Activated naive CD8-positive, alpha-beta T cell treated with anti-CD3 and anti-CD28 coated beads, Interleukin-2, amount 10 ng/mL, durations not matched to agents 7 days and 5 days (primary cell): ENCODE measurements around the gene CLK1. TPM values are rescaled to one million over a fixed set of nuclear protein-coding genes. Genes with fewer than 3 reads are reported as not detected.

Experiments
- ATAC-seq: fragments of 150-1000 bp; cut with Tn5 transposase; one replicate; pipeline ENCODE4 v1.10.0; 2021; ENCODE audit warnings: low read depth, moderate library complexity
- POLR2A ChIA-PET: fragments of 350-600 bp; sonication (Branson Sonifier 250); formaldehyde crosslinking; loops from one replicate; lab custom pipeline; 2021; ENCODE audit warnings: antibody characterized with exemption; lab: Charles Lee
- DNase-seq: peaks from one replicate; pipeline ENCODE4 v3.0.0; 2021
- H3K27ac Mint-ChIP-seq: one replicate; pipeline ENCODE4 v1.8.0; 2022; ENCODE audit warnings: mild to moderate bottlenecking, mixed read lengths
- H3K27me3 Mint-ChIP-seq: one replicate; pipeline ENCODE4 v1.8.0; 2022; ENCODE audit warnings: mild to moderate bottlenecking, moderate library complexity, mixed read lengths
- H3K36me3 Mint-ChIP-seq: one replicate; pipeline ENCODE4 v1.8.0; 2021; ENCODE audit warnings: mild to moderate bottlenecking, mixed read lengths
- H3K4me1 Mint-ChIP-seq: one replicate; pipeline ENCODE4 v1.8.0; 2021; ENCODE audit warnings: mixed read lengths
- H3K4me3 Mint-ChIP-seq: one replicate; pipeline ENCODE4 v1.8.0; 2022; ENCODE audit warnings: mild to moderate bottlenecking, moderate library complexity, mixed read lengths
- H3K9me3 Mint-ChIP-seq: one replicate; pipeline ENCODE4 v1.8.0; 2021; ENCODE audit warnings: mixed read lengths
- total RNA-seq, 2 experiments: library from RNA; stranded (reverse); gene quantifications; one replicate each; pipeline ENCODE4 v1.2.3, GENCODE V29; 2021

The CLK1 gene
- total RNA-seq, 2 experiments from 2014 or later = 204 to 228 TPM

DNA sequence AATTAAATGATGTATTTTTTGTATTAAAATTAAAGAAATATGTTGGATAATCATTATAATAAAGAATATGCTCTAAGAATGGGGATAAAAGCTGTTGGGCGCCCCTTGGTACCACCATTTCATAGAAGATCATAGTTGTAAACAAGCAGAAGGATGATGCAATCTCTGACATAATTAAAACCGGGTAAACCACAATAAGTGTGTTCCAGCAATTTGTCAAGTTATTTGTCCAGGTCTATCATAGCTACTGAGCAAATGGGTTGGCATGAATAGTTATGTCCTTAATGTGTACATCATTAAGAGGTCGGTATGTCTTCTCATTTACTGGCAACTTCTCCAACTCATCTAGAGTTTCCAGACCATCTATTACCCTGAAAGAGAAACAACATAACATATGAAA is 6.7 kb upstream of the CLK1 start:
- peaks cover 4% of the 10 kb centered on the region for H3K4me1 Mint-ChIP-seq
- H3K9me3 Mint-ChIP-seq = no peaks in the 10 kb centered on the region
- H3K4me3 Mint-ChIP-seq = no peak overlapping the region
- peaks cover 47% of the 10 kb centered on the region for H3K36me3 Mint-ChIP-seq
- ATAC-seq = no peak
- POLR2A ChIA-PET = interaction anchor here (1.5 kb wide), 1 partner anchor 18 kb away, joined by 5 read pairs; the partner anchor contains the start of genes NIF3L1 and PPIL3
- DNase-seq = no peak
- no peak overlapping the region for H3K27ac Mint-ChIP-seq
- no peaks in the 10 kb centered on the region for H3K27me3 Mint-ChIP-seq

DNA sequence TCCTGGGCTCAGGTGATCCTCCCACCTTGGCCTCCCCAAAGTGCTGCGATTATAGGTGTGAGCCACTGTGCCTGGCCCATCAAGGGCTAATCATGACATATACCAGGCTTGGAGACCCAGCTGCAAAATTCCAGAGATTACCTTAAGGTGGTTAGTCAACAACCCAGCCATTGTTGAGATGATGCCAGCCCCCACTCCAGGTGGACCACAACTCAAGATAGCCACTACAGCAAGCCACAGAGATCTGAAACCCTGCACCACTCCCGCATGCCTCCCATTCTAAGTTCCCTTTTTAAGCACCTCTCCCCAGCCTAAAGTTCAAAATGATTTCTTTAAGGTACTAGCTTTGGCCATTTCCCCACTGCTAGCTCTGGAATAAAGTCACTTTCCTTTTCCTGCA is 4.6 kb upstream of the CLK1 start:
- POLR2A ChIA-PET = interaction anchor here (0.6 to 1.4 kb wide), 3 partner anchors 17 to 20 kb away, joined by 3 to 12 read pairs (median 3); partner anchors contain the start of genes NIF3L1 and PPIL3
- peak overlapping the region; percentile 61 for H3K27ac Mint-ChIP-seq
- H3K4me3 Mint-ChIP-seq = peak overlapping the region; percentile 13

DNA sequence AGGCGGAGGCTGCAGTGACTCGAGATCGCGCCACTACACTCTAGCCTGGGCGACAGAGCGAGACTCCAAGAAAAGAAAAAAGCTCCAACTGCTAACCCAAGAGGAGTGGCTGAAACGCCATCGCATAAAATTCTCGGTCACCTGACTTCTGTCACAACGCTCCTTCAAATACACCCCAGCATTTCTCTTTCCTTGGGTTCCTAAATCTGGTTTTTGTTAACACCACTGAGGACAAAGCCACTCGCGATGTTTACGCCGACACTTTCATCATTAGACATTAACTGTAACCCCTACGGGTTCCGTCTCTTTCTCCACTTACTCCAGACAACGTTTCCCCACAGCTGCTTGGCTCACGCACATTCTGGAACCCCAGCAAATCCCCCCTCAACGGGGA is 679 bp downstream of the CLK1 start:
- POLR2A ChIA-PET = interaction anchor here (0.9 to 4.5 kb wide), 40 partner anchors 8 to 917 kb away, joined by 3 to 108 read pairs (median 6); partner anchors contain the start of genes BZW1, CASP10, CASP8 and CFLAR
- peak overlapping the region; percentile 98 for H3K27ac Mint-ChIP-seq
- peaks cover 30% of the 10 kb centered on the region for H3K4me1 Mint-ChIP-seq
- peaks cover 40% of the 10 kb centered on the region for H3K36me3 Mint-ChIP-seq
- H3K9me3 Mint-ChIP-seq = no peaks in the 10 kb centered on the region
- peak overlapping the region; percentile 96 for H3K4me3 Mint-ChIP-seq
- DNase-seq = no peak
- no peaks in the 10 kb centered on the region for H3K27me3 Mint-ChIP-seq
- ATAC-seq = peak; percentile 10

More for the DNA sequence above, 4.6 kb upstream of the CLK1 start:
- ATAC-seq = no peak
- no peaks in the 10 kb centered on the region for H3K9me3 Mint-ChIP-seq
- H3K4me1 Mint-ChIP-seq = peaks cover 8% of the 10 kb centered on the region
- H3K36me3 Mint-ChIP-seq = peaks cover 33% of the 10 kb centered on the region
- H3K27me3 Mint-ChIP-seq = no peaks in the 10 kb centered on the region
- no peak for DNase-seq

DNA sequence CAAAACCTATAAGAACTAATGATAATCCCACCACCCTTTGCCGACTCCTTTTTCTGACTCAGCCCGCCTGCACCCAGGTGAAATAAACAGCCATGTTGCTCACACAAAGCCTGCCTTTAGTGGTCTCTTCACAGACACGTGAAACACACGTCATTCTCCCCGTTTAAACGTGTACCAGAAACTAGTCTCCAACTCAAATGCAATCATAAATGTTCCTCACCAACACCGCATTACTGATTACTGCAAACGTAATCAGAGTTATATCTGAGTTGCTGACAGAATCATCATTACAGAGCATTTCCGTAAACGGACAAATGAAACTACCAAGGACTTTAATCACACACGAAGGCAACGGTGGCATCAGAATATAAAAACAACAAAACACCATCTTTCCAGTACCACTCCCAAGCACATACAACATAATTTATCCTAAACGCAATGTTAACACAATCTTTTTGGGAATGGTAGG is 1.9 kb downstream of the CLK1 start:
- H3K4me1 Mint-ChIP-seq = peaks cover 37% of the 10 kb centered on the region
- peaks cover 52% of the 10 kb centered on the region for H3K36me3 Mint-ChIP-seq
- no peaks in the 10 kb centered on the region for H3K27me3 Mint-ChIP-seq
- POLR2A ChIA-PET = interaction anchor here (2.1 to 4.5 kb wide), 3 partner anchors 13 to 28 kb away, joined by 10 to 108 read pairs (median 17); partner anchors contain the start of genes NIF3L1 and PPIL3
- peak overlapping the region; percentile 96 for H3K4me3 Mint-ChIP-seq
- no peak for DNase-seq
- H3K27ac Mint-ChIP-seq = peak overlapping the region; percentile 98
- ATAC-seq = peak; percentile 26
- H3K9me3 Mint-ChIP-seq = no peaks in the 10 kb centered on the region

DNA sequence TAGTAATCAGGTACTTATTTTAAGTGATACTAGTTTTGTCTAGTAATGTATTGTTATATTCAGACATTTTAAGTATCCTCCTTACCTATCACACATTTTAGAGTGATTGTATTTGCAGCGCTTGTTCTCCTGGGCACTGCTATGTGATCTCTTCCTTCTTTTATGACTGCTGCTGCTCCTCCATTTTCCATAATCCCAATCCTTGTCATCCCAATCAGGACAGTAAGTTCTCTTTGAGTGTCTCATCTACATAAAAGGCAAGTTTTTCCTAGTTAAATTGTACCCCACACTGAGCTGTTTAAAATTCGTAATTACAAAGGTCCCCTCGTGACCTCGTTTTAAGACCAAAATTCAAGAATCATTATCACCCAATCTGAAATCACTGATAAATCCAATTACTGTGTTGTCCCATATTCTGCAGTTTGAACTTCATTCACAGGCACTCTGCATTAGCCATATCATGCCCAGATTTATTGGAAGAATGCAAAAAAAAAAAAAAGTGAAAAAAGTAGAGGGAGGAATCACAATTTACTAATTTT is 2.8 kb downstream of the CLK1 start:
- Mint-ChIP-seq H3K4me1 (peaks cover 39% of the 10 kb centered on the region), H3K27me3 (no peaks in the 10 kb centered on the region), H3K36me3 (peaks cover 58% of the 10 kb centered on the region)

DNA sequence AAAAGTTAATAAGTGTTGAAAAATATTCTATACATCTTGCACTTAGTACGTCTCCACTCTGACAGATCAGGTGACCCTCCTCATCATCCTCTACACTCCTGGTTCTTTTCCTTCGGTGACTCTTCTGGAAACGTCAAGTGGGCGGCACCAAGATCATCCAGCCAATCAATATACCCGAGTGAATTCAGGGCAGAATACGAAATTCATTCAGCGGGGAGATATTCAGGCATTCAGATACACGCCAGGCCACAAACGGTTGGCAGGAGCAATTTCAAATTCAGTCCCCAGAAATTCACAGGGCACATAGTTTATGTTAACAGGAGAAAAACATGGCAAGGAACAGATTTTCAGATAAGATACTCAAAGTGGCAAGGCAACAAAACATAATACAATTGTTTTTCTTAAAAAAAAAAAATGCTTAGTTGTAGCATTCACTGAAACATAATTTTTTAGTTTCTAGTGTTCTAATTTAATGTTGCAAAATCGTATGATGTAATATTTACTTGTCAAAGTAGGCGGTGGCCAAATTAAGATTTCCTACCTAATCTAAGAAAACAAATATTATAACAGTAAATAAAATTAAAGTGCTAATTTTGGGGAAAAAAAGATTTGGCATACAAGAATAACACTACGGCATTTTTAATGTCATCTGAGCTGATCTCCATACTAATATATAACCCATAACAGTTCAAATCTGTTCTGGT is 4.2 kb downstream of the CLK1 start:
- DNase-seq = no peak

More for the DNA sequence above, 2.8 kb downstream of the CLK1 start:
- peak overlapping the region; percentile 98 for H3K27ac Mint-ChIP-seq
- no peak for DNase-seq
- POLR2A ChIA-PET = interaction anchor here (0.6 to 3.2 kb wide), 6 partner anchors 26 to 781 kb away, joined by 3 to 10 read pairs (median 4); partner anchors contain the start of genes NIF3L1 and PPIL3
- peak overlapping the region; percentile 96 for H3K4me3 Mint-ChIP-seq
- ATAC-seq = no peak
- no peaks in the 10 kb centered on the region for H3K9me3 Mint-ChIP-seq

DNA sequence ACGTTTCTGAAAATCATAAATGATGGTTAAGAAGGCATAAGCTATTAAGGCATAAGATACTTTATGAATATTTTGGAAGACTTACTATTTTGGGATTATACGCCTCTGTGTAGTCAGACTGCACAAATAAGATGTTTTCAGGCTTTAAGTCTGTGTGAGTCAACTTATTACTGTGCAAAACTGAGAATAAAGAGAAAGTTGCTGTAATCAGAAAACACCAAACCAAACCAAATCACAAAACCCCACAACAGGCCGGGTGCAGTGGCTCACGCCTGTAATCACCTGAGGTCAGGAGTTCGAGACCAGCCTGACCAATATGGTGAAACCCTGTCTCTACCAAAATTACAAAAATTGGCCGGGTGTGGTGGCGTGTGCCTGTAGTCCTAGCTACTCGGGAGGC is 7.7 kb downstream of the CLK1 start:
- no peak overlapping the region for H3K27ac Mint-ChIP-seq
- no peaks in the 10 kb centered on the region for H3K27me3 Mint-ChIP-seq
- POLR2A ChIA-PET = interaction anchor here (2.3 kb wide), 1 partner anchor 7 kb away, joined by 7 read pairs; the partner anchor contains the start of gene CLK1
- no peaks in the 10 kb centered on the region for H3K9me3 Mint-ChIP-seq
- H3K36me3 Mint-ChIP-seq = peaks cover 73% of the 10 kb centered on the region
- H3K4me3 Mint-ChIP-seq = no peak overlapping the region
- no peak for ATAC-seq
- peaks cover 35% of the 10 kb centered on the region for H3K4me1 Mint-ChIP-seq
- no peak for DNase-seq

More for the DNA sequence above, 4.2 kb downstream of the CLK1 start:
- H3K4me3 Mint-ChIP-seq = peak overlapping the region; percentile 78
- peaks cover 44% of the 10 kb centered on the region for H3K4me1 Mint-ChIP-seq
- no peaks in the 10 kb centered on the region for H3K9me3 Mint-ChIP-seq
- peaks cover 64% of the 10 kb centered on the region for H3K36me3 Mint-ChIP-seq
- H3K27ac Mint-ChIP-seq = peak overlapping the region; percentile 86
- no peak for ATAC-seq
- POLR2A ChIA-PET = interaction anchor here (1.7 to 3.2 kb wide), 2 partner anchors 29 to 32 kb away, joined by 4 to 10 read pairs; partner anchors contain the start of genes NIF3L1 and PPIL3
- H3K27me3 Mint-ChIP-seq = no peaks in the 10 kb centered on the region

DNA sequence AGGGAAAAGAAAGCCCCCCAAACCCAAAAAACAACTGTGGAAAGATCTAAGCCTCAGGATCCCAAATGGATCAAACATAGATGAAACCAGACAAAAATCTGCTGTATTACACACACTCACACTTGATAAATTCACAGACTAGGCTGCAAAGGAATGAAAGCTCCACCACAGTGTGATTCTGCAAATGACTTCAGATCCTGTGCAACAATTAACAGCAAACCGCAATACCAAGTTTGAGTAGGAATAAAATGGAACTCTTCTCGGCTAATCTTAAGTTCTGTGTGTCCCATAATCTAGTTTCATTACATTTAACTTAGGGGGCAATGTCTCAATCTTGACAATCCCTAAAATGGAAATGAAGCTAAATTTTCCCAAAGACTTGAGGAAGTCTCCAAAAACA is 11.9 kb downstream of the CLK1 start:
- DNase-seq (no peak), ATAC-seq (no peak)
- Mint-ChIP-seq H3K27ac (no peak overlapping the region), H3K36me3 (peaks cover 49% of the 10 kb centered on the region), H3K4me1 (peaks cover 8% of the 10 kb centered on the region), H3K27me3 (no peaks in the 10 kb centered on the region), H3K4me3 (no peak overlapping the region), H3K9me3 (no peaks in the 10 kb centered on the region)
- POLR2A ChIA-PET = interaction anchor here (0.8 to 1.2 kb wide), 2 partner anchors 11 to 17 kb away, joined by 3 to 7 read pairs; partner anchors contain the start of gene CLK1

DNA sequence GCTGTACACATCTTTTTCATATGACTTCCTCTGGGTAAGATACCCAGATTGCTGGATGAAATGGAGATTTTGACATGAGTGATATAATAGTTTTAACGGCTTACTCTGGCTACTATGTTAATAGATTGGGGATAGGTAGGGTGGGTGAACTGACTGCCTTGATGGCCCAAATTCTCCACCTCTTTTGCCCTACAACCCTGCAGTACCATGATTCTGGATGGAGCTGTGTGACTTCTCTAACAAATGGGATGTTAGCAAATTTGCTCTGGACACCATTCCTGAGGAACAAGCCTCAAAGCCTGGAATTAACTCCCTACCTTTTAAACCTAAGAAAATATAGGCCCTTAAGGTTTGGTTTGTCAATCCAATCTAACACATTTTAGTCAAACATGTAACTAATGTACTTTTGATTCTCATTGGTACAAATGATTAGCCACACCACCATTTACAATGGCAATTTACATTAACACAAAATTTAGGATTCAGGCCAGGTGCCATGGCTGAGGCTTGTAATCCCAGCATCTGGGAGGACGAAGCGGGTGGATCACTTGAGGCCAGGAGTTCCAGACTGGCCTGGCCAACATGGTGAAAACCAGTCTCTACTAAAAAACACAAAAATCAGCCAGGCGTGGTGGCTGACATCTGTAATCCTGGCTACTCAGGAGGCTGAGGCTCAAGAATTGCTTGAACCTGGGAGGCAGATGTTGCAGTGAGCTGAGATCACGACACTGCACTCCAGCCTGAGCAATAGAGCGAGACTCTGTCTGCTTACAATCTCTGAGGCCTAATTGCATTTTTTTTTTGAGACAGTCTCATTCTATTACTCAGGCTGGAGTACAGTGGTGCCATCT is 12.8 kb downstream of the CLK1 start:
- Mint-ChIP-seq H3K36me3 (peaks cover 40% of the 10 kb centered on the region), H3K27ac (no peak overlapping the region)
- DNase-seq = no peak

DNA sequence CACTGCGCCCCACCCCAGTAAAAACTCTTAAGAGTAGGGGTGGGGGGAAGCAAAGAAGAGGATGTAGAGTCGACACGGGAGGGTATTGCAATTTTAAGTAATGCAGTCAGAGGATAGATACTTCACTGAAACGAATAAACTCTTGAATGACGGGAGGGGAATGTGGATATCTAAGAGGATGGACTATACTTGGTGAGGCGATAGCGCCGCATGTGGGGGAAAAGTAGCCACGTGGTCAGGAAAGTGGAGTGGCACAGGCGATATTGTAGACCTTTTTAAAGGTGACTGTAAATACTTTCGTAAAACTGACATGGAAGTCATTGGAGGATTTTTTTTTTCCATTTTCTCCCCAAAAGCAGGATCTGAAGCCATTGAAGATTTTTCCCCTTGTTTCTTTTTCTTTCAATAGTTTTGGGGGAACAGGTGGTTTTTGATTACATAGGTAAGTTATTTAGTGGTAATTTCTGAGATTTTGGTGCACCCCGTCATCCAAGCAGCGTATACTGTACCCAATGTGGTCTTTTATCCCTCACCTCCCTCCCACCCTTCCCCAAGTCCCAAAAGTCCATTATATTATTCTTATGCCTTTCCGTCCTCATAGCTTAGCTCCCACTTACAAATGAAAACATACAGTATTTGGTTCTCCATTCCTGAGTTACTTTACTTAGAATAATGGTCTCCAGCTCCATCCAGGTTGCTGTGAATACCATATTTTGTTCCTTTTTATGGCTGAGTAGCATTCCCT is 13.8 kb downstream of the CLK1 start:
- H3K27ac Mint-ChIP-seq = no peak overlapping the region
- no peaks in the 10 kb centered on the region for H3K9me3 Mint-ChIP-seq

More for the DNA sequence above, 12.8 kb downstream of the CLK1 start:
- Mint-ChIP-seq H3K4me1 (peaks cover 5% of the 10 kb centered on the region), H3K27me3 (no peaks in the 10 kb centered on the region), H3K9me3 (no peaks in the 10 kb centered on the region), H3K4me3 (no peak overlapping the region)
- POLR2A ChIA-PET = interaction anchor here (0.8 to 1.2 kb wide), 2 partner anchors 18 to 35 kb away, joined by 3 read pairs; no protein-coding TSS in a partner anchor
- no peak for ATAC-seq

DNA sequence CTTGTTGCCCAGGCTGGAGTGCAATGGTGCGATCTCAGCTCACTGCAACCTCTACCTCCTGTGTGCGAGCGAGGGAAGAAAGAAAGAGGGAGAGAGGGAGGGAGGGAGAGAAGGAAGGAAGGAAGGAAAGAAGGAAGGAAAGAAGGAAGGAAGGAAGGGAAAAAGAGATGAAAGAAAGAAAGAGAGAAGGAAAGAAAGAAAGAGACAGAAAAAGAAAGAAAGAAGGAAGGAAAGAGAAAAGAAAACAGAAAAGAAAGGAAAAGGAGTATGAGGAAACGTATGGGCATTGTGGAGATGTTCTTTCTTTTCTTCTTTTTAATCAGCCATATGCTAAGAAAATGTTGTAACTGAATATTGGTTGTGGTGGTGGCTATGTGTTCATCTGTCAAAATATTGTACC is 16.5 kb downstream of the CLK1 start:
- no peaks in the 10 kb centered on the region for H3K9me3 Mint-ChIP-seq
- no peak overlapping the region for H3K4me3 Mint-ChIP-seq
- DNase-seq = no peak
- no peak for ATAC-seq
- POLR2A ChIA-PET = interaction anchor here (0.5 kb wide), 1 partner anchor 412 kb away, joined by 3 read pairs; no protein-coding TSS in a partner anchor
- H3K27ac Mint-ChIP-seq = no peak overlapping the region
- H3K4me1 Mint-ChIP-seq = no peaks in the 10 kb centered on the region
- H3K27me3 Mint-ChIP-seq = no peaks in the 10 kb centered on the region
- H3K36me3 Mint-ChIP-seq = peaks cover 23% of the 10 kb centered on the region

More for the DNA sequence above, 13.8 kb downstream of the CLK1 start:
- H3K4me3 Mint-ChIP-seq = no peak overlapping the region
- no peaks in the 10 kb centered on the region for H3K27me3 Mint-ChIP-seq
- DNase-seq (no peak), ATAC-seq (no peak)
- peaks cover 35% of the 10 kb centered on the region for H3K36me3 Mint-ChIP-seq
- no peaks in the 10 kb centered on the region for H3K4me1 Mint-ChIP-seq
- POLR2A ChIA-PET = interaction anchor here (0.6 to 2.1 kb wide), 3 partner anchors 13 to 220 kb away, joined by 3 to 17 read pairs (median 3); partner anchors contain the start of gene CLK1

DNA sequence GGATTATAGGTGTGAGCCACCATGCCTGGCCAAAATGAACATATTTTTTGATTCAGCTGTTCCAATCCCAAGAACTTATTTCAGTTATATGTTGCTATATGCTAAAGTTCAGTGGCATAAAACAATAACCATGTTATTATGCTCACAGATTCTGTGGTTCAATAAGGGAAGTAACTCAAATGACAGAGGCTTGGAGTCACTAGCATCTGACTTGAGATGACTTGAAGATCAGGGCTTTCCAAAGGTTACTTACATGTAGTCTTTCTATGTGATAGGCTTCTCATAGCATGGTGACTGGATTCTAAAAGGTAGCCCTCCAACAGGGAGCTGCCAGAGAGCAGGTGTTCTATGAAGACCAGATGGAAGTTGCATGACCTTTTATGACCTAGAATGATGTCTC is 17.2 kb downstream of the CLK1 start:
- DNase-seq = no peak
- H3K27ac Mint-ChIP-seq = no peak overlapping the region
- peaks cover 17% of the 10 kb centered on the region for H3K36me3 Mint-ChIP-seq
- no peaks in the 10 kb centered on the region for H3K27me3 Mint-ChIP-seq
- no peak overlapping the region for H3K4me3 Mint-ChIP-seq
- H3K4me1 Mint-ChIP-seq = no peaks in the 10 kb centered on the region
- POLR2A ChIA-PET = interaction anchor here (0.6 to 0.9 kb wide), 2 partner anchors 18 to 19 kb away, joined by 3 to 4 read pairs; no protein-coding TSS in a partner anchor
- no peaks in the 10 kb centered on the region for H3K9me3 Mint-ChIP-seq
- no peak for ATAC-seq
